GM12872 (cell line): ENCODE data around the gene ERMN.
A peak's percentile ranks its signal among the peaks of the same experiment; 100 is the strongest.

Experiments used
- TF ChIP-seq, protein P1 (sequence below): IDR thresholded peaks from 3 replicates; pipeline ENCODE4 v1.5.1; 2011; ENCODE audit warnings: low read depth, mild to moderate bottlenecking, low read length, moderate library complexity; ENCODE audit not compliant: insufficient read depth

The ERMN gene

DNA sequence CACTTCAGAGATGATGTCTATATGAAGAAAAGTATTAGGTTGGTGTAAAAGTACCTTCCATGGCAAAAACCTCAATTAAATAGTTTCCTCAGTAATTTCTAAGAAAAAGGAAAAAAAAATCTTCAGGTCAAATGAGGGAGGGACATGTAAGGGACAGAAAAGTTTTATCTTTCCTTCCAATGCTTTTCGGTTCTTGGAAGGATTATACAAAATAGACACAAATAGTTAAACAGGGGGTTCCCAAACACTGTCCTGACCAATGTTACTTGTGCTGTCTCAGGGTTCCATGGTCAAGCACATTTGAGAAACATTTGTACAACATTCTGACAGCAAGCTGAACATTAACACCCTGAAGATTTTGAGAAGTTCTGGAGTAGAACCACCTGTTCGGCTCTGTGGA lies 22.0 kb downstream of the ERMN start:
- TF ChIP-seq, protein P1, sequence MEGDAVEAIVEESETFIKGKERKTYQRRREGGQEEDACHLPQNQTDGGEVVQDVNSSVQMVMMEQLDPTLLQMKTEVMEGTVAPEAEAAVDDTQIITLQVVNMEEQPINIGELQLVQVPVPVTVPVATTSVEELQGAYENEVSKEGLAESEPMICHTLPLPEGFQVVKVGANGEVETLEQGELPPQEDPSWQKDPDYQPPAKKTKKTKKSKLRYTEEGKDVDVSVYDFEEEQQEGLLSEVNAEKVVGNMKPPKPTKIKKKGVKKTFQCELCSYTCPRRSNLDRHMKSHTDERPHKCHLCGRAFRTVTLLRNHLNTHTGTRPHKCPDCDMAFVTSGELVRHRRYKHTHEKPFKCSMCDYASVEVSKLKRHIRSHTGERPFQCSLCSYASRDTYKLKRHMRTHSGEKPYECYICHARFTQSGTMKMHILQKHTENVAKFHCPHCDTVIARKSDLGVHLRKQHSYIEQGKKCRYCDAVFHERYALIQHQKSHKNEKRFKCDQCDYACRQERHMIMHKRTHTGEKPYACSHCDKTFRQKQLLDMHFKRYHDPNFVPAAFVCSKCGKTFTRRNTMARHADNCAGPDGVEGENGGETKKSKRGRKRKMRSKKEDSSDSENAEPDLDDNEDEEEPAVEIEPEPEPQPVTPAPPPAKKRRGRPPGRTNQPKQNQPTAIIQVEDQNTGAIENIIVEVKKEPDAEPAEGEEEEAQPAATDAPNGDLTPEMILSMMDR, result no peak

DNA sequence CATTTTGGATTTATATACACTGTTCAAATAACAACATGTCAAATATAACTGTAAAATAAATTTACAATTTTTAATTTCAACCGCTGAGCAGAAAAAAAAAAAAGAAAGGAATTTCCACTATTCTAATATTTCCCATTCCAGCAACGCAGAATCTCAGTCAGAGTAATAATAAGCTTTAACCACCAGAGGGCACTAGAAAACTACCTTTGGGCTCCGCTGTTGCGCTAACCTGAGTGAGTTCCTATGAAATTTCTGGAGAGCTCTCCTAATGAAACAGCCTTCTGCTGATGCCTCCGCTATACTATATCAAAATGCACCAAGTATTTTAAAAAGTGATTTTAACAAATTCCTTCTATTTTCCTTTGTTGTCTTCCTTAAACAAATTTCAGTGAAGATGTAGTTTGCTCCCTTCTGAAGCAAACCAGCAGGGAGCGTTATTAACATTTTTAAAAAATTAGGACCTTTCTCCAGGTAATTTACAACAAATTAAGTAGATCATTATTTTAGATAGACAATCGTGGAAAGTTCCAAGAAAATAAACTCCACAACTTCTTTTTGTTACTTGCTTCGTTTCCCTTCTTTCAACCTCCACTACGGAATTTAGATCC lies 23.0 kb downstream of the ERMN start:
- TF ChIP-seq, protein P1, result peak; percentile 68

DNA sequence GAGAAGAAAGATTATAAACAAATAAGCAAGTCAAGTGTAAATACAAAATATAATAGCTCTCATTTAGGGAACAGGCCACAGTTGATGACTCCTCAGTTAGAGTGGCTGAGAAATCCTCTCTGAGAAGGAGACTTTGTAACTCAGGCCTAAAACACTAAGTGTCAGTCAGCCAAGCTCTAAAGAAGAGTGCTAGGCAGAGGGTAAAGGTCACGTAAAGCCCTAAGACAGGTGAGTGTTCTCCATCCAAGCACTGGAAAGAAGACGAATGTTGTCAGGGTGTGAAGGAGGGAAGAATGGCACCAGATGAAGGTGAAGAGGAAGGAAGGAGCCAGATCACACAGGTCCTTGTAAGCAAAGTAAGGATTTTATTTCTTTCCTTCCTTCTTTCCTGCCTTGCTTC lies 24.3 kb downstream of the ERMN start:
- TF ChIP-seq, protein P1, result no peak

DNA sequence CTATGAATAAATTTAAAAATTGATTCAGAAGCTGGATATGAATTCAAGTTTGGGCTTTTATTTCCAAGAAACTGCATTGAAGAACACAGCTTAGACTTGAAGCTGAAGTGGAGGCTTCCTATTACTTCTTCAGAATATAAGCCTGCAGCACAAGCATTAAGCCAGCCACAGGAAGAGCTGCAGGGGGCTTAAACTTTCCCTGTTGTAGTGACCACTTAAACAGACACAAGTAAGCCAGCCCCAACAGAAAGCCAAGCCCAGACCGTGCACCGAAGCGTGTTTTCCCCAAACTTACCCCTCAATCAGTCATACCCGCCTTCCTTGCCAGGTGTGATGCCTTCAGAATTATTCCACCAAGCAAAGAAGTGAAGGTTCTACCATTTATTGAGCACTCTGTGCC lies 28.7 kb downstream of the ERMN start:
- TF ChIP-seq, protein P1, result no peak

DNA sequence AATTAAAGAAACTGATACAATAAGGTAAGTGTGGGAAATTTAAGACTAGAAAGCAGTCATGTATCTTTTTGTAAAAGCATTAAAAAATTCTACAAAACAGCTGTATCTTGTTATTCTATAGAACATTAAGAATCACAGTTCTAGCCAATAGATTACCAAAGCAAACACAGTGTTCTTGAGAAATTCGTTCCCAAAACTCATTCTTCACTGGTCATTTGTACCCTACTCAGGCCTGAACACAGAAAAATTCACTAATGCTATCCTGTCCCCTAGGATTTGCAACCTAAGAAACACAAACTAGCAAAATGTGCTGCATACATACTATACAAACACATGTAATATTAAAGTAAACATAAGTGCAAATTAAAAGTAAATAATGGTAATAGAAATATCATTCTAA lies 29.1 kb downstream of the ERMN start:
- TF ChIP-seq, protein P1, result no peak

DNA sequence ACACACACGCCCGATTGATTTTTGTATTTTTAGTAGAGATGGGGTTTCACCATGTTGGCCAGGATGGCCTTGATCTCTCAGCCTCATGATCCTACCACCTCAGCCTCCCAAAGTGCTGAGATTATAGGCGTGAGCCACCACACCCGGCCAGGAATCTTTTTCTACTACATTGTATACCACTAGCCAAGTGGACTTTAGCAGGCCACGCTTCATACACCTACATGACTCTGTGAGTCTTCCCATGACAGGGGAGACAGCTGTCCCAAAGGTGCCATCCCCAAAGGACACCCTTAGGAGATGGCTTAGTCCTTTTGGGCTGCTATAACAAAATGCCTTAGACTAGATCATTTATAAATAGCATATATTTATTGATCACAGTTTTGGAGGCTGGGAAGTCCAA lies 32.8 kb downstream of the ERMN start:
- TF ChIP-seq, protein P1, result no peak

DNA sequence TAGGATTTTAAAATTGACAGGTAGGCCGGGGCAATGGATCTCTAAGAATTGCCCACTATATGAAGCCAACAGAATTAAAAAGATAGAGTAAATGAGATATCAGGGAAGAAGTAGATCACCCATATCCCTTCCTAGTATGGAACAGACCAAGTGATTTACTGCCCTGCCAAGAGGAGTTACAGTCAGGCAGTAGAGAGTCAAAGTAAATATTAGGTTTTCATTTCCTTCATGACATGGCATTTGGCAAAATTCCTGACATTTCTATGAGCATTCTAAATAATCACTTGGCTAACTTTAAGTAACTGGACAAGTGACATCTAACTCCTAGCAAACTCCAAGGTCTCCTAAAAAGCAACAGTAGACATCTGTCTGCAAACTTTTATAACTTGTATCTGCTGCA lies 34.6 kb downstream of the ERMN start:
- TF ChIP-seq, protein P1, result no peak
